Smooth muscle cell (in vitro differentiated cells): Measurements from ENCODE around the gene PTPRT. TPM values are rescaled to one million over a fixed set of nuclear protein-coding genes. Genes with fewer than 3 reads are reported as not detected.
"Not testable (repeated sequence)": the region's sequence is repeated elsewhere in the genome, so short reads cannot be mapped to it uniquely, and the experiment has no call there.

Experiments used
- DNase-seq: peaks from one replicate; lab custom pipeline; 2025; ENCODE audit not compliant: unreplicated experiment; lab: John Stamatoyannopoulos, UW
- H2AFZ ChIP-seq: fragments of 200-600 bp; sonication (generic); 2 replicates; pipeline ENCODE4 v1.6.0; 2016; ENCODE audit warnings: antibody characterized with exemption, low read depth, mild to moderate bottlenecking
- H3F3A ChIP-seq: fragments of 200-600 bp; sonication (generic); 2 replicates; pipeline ENCODE4 v1.6.0; 2017; ENCODE audit warnings: antibody characterized with exemption, low read depth
- H3K27ac ChIP-seq: fragments of 200-600 bp; sonication (generic); 2 replicates; pipeline ENCODE4 v1.5.1; 2016; ENCODE audit warnings: low read depth, mild to moderate bottlenecking
- H3K27me3 ChIP-seq: fragments of 200-600 bp; sonication (generic); 2 replicates; pipeline ENCODE4 v1.6.1; 2016; ENCODE audit warnings: low read depth, mild to moderate bottlenecking
- H3K36me3 ChIP-seq: fragments of 200-600 bp; sonication (generic); 2 replicates; pipeline ENCODE4 v1.5.1; 2016; ENCODE audit warnings: low read depth
- H3K4me1 ChIP-seq: fragments of 200-600 bp; sonication (generic); 2 replicates; pipeline ENCODE4 v1.5.1; 2016; ENCODE audit warnings: low read depth
- H3K4me2 ChIP-seq: fragments of 200-600 bp; sonication (generic); 2 replicates; pipeline ENCODE4 v1.6.0; 2016; ENCODE audit warnings: mild to moderate bottlenecking
- H3K4me3 ChIP-seq: fragments of 200-600 bp; sonication (generic); 2 replicates; pipeline ENCODE4 v1.5.1; 2016; ENCODE audit warnings: mild to moderate bottlenecking
- H3K79me2 ChIP-seq: fragments of 200-600 bp; sonication (generic); 2 replicates; pipeline ENCODE4 v1.6.0; 2016; ENCODE audit warnings: low read depth, mild to moderate bottlenecking
- H3K9ac ChIP-seq: fragments of 200-600 bp; sonication (generic); 2 replicates; pipeline ENCODE4 v1.6.0; 2016; ENCODE audit warnings: low read depth
- H3K9me3 ChIP-seq: fragments of 200-600 bp; sonication (generic); replicated peaks from 2 replicates; pipeline ENCODE4 v1.5.1; 2016; ENCODE audit warnings: low read depth
- H4K20me1 ChIP-seq: fragments of 200-600 bp; sonication (generic); 2 replicates; pipeline ENCODE4 v1.6.0; 2016; ENCODE audit warnings: low read depth
- WGBS: methylation state at CpG from one replicate; pipeline ENCODE4 v1.1.7; 2016; ENCODE audit warnings: low lambda C conversion rate; 5-methylcytosine and 5-hydroxymethylcytosine counted together
- polyA plus RNA-seq: library from polyadenylated mRNA; unstranded; fragments of >200 nt; fragmentation: Nextera tagmentation; extraction: Ambion mirVana; gene quantifications from 2 replicates; pipeline ENCODE4 v1.2.1, GENCODE V29; 2016
- total RNA-seq: library from RNA; depleted of rRNA; stranded (reverse); fragments of >200 nt; gene quantifications from 2 replicates; pipeline ENCODE4 v1.2.3, GENCODE V29; 2014
- TF ChIP-seq, protein P1 (sequence below): fragments of 200-600 bp; sonication (generic); IDR thresholded peaks from 2 replicates; pipeline ENCODE4 v1.5.1; 2017; ENCODE audit warnings: borderline replicate concordance, mild to moderate bottlenecking, antibody characterized with exemption; ENCODE audit not compliant: insufficient read depth, poor library complexity, severe bottlenecking

The PTPRT gene
- total and polyA plus RNA-seq, 2 experiments from 2014 or later = 0.99 to 2.1 TPM

DNA sequence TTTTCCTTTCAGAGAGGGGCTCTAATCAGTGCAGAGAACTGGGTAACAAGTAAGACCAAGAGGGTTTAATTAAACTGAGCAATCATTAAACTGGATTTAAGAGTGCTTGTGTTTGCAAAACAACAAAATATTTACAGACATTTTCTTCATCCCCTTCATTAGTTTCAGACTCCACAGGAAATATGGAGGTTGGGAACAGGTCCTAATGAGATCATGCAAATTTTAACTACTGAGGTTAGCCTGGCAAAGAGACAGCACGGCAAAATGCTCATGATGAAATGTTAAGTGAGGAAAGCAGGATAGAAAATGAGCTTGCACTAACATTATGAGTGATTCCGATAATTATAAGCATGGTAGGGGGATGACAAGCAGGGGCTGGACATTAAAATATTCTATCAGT is 268.9 kb downstream of the PTPRT start:
- Histone ChIP-seq H3K79me2 (no peaks in the 10 kb centered on the region), H3K9me3 (no peaks in the 10 kb centered on the region), H3K4me3 (no peak overlapping the region), H4K20me1 (no peaks in the 10 kb centered on the region), H3K36me3 (no peaks in the 10 kb centered on the region), H3K4me1 (no peaks in the 10 kb centered on the region), H3K27ac (no peak overlapping the region), H3K27me3 (no peaks in the 10 kb centered on the region), H2AFZ (no peak overlapping the region), H3F3A (no peaks in the 10 kb centered on the region), H3K4me2 (no peak overlapping the region), H3K9ac (no peak overlapping the region)
- TF ChIP-seq, protein P1, sequence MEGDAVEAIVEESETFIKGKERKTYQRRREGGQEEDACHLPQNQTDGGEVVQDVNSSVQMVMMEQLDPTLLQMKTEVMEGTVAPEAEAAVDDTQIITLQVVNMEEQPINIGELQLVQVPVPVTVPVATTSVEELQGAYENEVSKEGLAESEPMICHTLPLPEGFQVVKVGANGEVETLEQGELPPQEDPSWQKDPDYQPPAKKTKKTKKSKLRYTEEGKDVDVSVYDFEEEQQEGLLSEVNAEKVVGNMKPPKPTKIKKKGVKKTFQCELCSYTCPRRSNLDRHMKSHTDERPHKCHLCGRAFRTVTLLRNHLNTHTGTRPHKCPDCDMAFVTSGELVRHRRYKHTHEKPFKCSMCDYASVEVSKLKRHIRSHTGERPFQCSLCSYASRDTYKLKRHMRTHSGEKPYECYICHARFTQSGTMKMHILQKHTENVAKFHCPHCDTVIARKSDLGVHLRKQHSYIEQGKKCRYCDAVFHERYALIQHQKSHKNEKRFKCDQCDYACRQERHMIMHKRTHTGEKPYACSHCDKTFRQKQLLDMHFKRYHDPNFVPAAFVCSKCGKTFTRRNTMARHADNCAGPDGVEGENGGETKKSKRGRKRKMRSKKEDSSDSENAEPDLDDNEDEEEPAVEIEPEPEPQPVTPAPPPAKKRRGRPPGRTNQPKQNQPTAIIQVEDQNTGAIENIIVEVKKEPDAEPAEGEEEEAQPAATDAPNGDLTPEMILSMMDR = no peak
- DNase-seq = no peak
- 81% methylated on average over 2 of the region's 2 CpGs for WGBS

DNA sequence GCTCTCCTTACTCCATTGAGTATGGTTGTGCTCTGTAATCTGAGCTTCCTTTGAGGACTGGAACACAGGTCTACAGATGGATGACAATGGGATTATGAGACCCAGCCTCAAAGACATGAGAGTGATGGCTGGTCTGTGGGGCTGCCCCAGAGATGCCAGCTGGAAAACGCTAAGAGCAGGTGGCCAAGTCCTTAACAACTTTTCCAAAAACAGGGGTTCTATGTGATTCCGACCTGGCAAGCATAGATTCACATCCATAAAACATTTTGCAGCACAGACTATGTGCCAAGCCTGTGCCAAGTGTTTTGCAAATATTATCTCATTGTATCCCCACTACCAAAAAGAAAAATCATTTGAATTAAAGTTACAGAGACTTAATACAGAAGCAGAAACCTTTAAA is 270.4 kb downstream of the PTPRT start:
- H3F3A ChIP-seq = no peaks in the 10 kb centered on the region
- no peaks in the 10 kb centered on the region for H3K9me3 ChIP-seq
- H3K9ac ChIP-seq = no peak overlapping the region
- H3K36me3 ChIP-seq = no peaks in the 10 kb centered on the region
- H3K27me3 ChIP-seq = no peaks in the 10 kb centered on the region
- TF ChIP-seq, protein P1 = no peak
- H3K79me2 ChIP-seq = no peaks in the 10 kb centered on the region
- H2AFZ ChIP-seq = no peak overlapping the region
- H3K4me1 ChIP-seq = no peaks in the 10 kb centered on the region
- H3K27ac ChIP-seq = no peak overlapping the region
- DNase-seq = no peak
- no peak overlapping the region for H3K4me3 ChIP-seq
- H3K4me2 ChIP-seq = no peak overlapping the region
- WGBS = 72% methylated on average over 2 of the region's 2 CpGs
- no peaks in the 10 kb centered on the region for H4K20me1 ChIP-seq

DNA sequence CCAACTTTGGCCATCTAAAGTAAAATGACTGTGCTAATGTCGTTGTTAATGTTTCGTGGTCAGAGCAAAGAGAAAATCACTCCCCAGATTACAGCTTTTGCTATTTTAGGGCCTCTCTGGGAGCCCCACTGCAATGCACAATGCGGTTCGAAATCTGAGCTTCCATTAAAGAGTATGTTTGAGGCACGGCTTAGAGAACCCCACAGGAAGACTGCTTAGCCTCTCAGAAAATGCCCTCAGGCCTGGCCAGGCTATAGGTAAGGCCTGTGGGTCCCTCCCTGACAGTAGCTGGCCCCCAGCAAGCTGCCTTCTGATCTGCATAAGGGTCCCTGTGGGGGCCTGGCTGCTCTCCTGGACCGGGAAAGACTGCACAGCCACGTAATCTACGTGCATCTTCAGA is 274.6 kb downstream of the PTPRT start:
- Histone ChIP-seq H3K9ac (no peak overlapping the region), H3K36me3 (no peaks in the 10 kb centered on the region), H2AFZ (no peak overlapping the region), H3K4me1 (no peaks in the 10 kb centered on the region), H3K4me3 (no peak overlapping the region), H3F3A (no peaks in the 10 kb centered on the region), H3K79me2 (no peaks in the 10 kb centered on the region), H3K27me3 (no peaks in the 10 kb centered on the region), H4K20me1 (no peaks in the 10 kb centered on the region), H3K4me2 (no peak overlapping the region), H3K27ac (no peak overlapping the region), H3K9me3 (no peaks in the 10 kb centered on the region)
- TF ChIP-seq, protein P1 = no peak
- no peak for DNase-seq
- 73% methylated on average over 8 of the region's 8 CpGs for WGBS

DNA sequence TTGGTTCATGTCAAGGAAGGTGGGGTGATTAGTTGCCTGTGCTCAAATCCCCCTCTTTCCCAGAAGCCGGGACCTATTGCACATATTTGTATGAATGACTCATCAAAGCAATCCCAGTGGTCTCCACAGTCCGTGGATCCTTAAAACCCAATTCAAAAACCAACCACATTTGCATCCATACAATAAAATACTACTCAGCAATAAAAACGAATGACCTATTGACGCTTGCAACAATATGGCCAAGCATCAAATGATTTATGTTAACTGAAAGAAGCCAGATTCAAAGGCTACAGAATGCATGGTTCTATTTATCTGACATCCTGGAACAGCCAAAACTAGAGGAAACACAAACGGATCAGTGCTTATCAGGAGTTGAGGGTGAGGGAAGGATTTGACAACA is 275.4 kb downstream of the PTPRT start:
- TF ChIP-seq, protein P1 = no peak
- no peaks in the 10 kb centered on the region for H3F3A ChIP-seq
- H3K4me3 ChIP-seq = no peak overlapping the region
- H3K27me3 ChIP-seq = no peaks in the 10 kb centered on the region
- H3K79me2 ChIP-seq = no peaks in the 10 kb centered on the region
- no peak overlapping the region for H3K27ac ChIP-seq
- WGBS = 53% methylated on average over 5 of the region's 5 CpGs
- H3K36me3 ChIP-seq = no peaks in the 10 kb centered on the region
- H4K20me1 ChIP-seq = no peaks in the 10 kb centered on the region
- H3K9ac ChIP-seq = no peak overlapping the region
- H2AFZ ChIP-seq = no peak overlapping the region
- no peak overlapping the region for H3K4me2 ChIP-seq
- H3K9me3 ChIP-seq = no peaks in the 10 kb centered on the region
- DNase-seq = no peak
- H3K4me1 ChIP-seq = no peaks in the 10 kb centered on the region

DNA sequence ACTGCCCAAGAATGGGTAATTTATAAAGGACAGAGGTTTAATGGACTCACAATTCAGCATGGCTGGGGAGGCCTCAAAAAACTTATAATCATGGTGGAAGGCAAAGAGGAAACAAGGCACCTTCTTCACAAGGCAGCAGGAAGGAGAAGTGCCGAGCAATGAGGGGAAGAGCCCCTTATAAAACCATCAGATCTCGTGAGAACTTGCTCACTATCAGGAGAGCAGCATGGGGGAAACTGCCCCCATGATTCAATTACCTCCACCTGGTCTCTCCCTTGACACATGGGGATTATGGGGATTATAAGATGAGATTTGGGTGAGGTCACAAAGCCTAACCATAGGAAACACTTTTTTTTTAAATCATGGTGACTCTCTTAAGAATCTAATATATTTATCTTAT is 278.9 kb downstream of the PTPRT start:
- not testable (repeated sequence) for H3K9me3 ChIP-seq, H4K20me1 ChIP-seq, H3K9ac ChIP-seq

More for the DNA sequence above, 278.9 kb downstream of the PTPRT start:
- H3K27ac ChIP-seq, H3K79me2 ChIP-seq, DNase-seq, H3K4me1 ChIP-seq, H3K4me3 ChIP-seq, H2AFZ ChIP-seq, H3F3A ChIP-seq, H3K27me3 ChIP-seq, H3K36me3 ChIP-seq, H3K4me2 ChIP-seq: not testable (repeated sequence)
- 72% methylated on average over 2 of the region's 2 CpGs for WGBS
